ENCODE measurements around the gene DEGS2.

Gene DEGS2

DNA sequence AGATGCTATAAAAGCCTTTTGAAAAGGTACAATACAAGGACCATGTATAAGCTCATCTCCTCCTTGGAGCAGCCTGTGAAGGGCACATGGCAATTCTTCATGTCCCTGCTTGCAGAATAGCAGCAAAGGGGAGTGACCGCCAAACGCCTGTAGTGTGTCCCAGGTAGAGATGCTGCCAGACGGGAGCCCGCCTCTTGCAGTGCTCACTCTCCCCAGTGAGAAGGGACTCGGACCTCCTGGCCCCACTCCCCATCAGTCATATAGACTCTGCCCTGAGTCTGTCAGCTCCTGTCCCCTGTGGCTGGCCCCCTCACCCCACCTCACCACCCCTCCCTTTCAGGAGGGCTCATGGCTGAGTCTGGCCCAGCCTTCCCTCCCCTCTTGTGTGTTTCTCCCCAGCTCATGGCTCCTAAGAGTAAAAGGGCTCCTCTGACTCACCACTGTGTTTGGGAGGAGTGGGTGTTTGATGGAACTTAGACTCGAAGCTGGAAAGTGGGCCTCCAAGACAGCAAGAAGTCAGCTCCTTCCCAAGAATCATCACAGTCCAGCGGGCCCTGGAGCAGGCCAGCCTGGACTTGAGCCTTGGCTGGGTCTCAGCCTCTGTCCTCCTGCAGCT lies 40.9 kb downstream of the DEGS2 start:
- Mint-ChIP-seq H3K4me1 (peaks cover 29% of the 10 kb centered on the region), H3K27ac (peak overlapping the region; percentile 42), H3K9me3 (no peaks in the 10 kb centered on the region), H3K36me3 (peaks cover 34% of the 10 kb centered on the region), H3K27me3 (no peaks in the 10 kb centered on the region), H3K4me3 (no peak overlapping the region)
- no peak for ATAC-seq

DNA sequence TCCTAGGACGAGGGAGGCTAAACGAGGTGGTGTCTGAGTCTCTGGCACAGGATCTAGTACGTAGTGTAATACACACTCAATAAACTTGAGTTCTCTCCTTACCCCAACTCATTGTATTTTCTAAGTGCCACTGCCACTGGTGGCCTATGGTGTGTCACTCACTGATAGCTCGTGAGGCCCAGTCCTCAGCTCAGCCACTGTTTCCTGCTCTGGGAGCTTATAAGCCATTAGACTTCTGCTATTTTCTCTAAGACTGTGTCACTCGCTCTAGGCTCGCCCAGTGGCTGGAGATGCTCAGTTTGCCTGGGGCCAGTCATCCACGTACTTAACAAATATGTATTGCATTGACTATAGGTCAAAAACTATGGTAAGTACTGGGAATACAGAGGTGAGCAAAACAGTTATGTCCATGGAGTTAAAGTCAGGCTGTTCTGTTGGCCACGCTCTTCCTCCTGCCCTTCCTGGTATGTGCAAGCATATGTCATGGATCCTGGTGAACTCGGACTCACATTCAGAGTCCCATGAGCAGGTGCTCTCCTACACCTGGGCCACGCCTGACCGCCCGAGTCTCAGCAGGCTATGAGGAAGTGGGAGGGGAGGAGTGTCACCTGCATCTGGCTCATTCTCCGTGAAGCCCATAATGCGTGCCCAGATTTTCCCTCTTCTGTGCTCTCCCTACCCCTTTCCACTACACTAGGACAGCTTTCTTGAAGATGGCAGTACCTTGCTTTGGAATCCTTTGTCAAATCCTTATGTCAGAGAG lies 41.6 kb downstream of the DEGS2 start:
- Mint-ChIP-seq H3K27me3 (no peaks in the 10 kb centered on the region), H3K9me3 (no peaks in the 10 kb centered on the region), H3K4me1 (peaks cover 31% of the 10 kb centered on the region), H3K27ac (peak overlapping the region; percentile 42), H3K36me3 (peaks cover 34% of the 10 kb centered on the region), H3K4me3 (no peak overlapping the region)
- ATAC-seq: peak; percentile 70

DNA sequence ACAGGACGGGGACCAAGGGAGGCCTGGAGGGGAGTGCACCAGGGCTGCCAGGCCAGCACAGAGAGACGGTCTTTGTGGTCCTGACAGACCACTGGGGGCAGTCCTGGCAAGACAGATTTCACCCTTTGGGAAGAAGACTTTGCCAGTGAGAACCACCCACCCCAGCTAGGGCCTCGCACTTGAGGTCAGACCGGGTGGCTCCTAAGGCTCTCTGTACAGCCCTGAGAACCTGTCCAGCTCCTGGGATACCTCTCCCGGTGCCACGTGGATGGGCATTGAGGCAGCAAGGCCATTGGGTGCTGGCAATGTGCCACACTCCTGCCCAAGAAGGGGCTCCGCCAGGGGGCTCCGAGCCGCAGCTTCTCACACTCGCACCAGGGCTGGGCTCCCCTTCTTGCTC lies 42.4 kb downstream of the DEGS2 start:
- peaks cover 41% of the 10 kb centered on the region for H3K36me3 Mint-ChIP-seq
- H3K4me1 Mint-ChIP-seq: peaks cover 37% of the 10 kb centered on the region
- peak overlapping the region; percentile 42 for H3K27ac Mint-ChIP-seq
- no peaks in the 10 kb centered on the region for H3K9me3 Mint-ChIP-seq
- H3K27me3 Mint-ChIP-seq: no peaks in the 10 kb centered on the region
- H3K4me3 Mint-ChIP-seq: no peak overlapping the region
- ATAC-seq: no peak

DNA sequence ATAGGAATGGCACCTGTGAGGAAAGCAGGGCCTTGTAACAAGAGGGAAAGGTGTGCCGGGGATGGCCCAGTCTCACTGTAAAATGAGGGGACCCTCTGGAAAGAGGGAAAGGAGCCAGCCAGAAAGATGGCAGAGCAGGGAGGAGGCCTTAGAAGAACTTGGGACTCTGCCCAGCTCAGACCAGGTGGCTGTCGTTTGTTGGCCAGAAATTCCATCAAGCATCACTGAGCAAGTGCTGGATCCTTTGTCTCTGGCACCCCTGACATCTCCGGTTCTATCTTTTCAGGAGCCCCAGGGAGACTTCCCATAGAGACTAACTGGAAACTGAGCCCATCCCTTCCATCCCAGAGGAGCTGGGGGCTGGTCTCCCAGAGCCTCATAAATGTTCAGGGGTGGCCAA lies 43.3 kb downstream of the DEGS2 start:
- Mint-ChIP-seq H3K4me3 (no peak overlapping the region), H3K9me3 (no peaks in the 10 kb centered on the region), H3K36me3 (peaks cover 41% of the 10 kb centered on the region), H3K4me1 (peaks cover 37% of the 10 kb centered on the region), H3K27me3 (no peaks in the 10 kb centered on the region), H3K27ac (peak overlapping the region; percentile 42)
- ATAC-seq: no peak

DNA sequence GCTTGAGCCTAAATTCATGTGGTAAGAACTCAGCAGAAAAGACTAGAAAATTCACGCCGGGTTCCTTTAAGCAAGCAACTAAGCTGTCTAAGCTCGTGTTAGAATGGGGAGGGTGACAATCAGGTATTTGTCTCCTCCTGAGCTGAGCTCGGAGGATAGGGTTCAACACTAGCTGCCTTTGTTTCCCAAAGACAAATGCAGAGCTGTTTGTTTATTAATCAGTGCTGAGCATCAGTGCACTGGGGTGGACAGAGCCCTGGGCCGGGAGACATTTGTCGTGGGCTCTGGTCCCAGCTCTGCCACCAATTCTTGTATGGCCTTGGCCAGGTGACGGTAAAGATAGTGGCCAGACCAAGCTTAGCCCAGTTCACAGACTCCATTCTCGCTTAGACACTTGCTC lies 43.7 kb downstream of the DEGS2 start:
- no peaks in the 10 kb centered on the region for H3K9me3 Mint-ChIP-seq
- H3K4me1 Mint-ChIP-seq: peaks cover 37% of the 10 kb centered on the region
- no peak overlapping the region for H3K27ac Mint-ChIP-seq
- no peaks in the 10 kb centered on the region for H3K27me3 Mint-ChIP-seq
- ATAC-seq: no peak
- no peak overlapping the region for H3K4me3 Mint-ChIP-seq
- peaks cover 41% of the 10 kb centered on the region for H3K36me3 Mint-ChIP-seq

DNA sequence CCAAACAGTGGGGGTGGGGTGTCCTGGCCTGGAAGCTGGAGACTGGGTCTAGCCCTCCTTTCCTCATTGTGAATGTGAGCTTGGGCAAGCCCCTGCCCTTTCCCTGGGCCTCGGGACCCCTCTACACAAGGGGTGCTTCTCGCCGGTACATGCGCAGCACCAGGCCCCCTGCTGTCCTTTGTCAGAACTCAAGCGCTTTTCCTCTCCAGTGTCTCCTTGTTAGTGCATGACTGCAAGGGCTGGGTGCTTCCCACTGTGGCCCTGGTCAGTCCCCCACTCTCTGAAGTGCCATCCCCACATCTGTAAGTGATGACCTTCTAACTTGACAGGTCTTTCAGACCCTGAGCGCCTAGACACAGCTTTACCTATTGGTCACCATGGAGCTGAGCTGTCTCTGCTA lies 44.2 kb downstream of the DEGS2 start:
- ATAC-seq: no peak
- Mint-ChIP-seq H3K4me1 (peaks cover 37% of the 10 kb centered on the region), H3K27ac (no peak overlapping the region), H3K36me3 (peaks cover 37% of the 10 kb centered on the region), H3K4me3 (no peak overlapping the region), H3K9me3 (no peaks in the 10 kb centered on the region), H3K27me3 (no peaks in the 10 kb centered on the region)

DNA sequence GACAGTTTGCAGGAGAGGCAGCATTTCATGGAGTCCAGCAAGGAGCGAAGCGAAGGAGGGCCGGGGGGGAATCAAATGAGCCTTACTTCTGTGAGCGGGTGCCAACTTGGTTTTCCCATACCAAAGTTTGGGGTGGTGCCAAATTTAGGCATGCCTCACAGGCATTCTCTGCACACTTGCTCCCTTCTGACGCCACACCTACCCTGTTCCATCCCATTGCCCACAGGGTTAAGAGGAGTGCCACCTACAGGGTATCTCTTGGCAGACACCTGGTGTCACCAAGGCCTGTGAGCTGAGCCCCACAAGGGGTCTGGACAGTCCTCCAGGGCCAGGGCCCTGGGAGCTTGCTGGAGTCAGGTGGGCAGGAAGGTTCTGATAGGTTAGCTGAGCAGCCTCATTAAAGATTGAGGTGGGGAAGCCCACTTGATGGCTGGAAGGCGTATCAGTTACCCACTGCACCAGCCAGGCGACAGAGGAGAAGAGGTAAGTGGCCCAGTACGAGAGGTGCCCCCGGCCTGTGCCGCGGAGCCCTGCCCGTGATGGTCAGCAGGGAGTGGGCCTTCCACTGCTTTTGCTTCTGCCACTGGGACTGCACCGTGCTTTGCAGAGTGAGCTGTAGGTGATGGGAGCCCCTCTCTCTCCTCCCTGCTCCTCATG lies 45.2 kb downstream of the DEGS2 start:
- no peak for ATAC-seq
- Mint-ChIP-seq H3K9me3 (no peaks in the 10 kb centered on the region), H3K36me3 (peaks cover 36% of the 10 kb centered on the region), H3K4me1 (peaks cover 41% of the 10 kb centered on the region), H3K27me3 (no peaks in the 10 kb centered on the region), H3K27ac (no peak overlapping the region), H3K4me3 (no peak overlapping the region)

DNA sequence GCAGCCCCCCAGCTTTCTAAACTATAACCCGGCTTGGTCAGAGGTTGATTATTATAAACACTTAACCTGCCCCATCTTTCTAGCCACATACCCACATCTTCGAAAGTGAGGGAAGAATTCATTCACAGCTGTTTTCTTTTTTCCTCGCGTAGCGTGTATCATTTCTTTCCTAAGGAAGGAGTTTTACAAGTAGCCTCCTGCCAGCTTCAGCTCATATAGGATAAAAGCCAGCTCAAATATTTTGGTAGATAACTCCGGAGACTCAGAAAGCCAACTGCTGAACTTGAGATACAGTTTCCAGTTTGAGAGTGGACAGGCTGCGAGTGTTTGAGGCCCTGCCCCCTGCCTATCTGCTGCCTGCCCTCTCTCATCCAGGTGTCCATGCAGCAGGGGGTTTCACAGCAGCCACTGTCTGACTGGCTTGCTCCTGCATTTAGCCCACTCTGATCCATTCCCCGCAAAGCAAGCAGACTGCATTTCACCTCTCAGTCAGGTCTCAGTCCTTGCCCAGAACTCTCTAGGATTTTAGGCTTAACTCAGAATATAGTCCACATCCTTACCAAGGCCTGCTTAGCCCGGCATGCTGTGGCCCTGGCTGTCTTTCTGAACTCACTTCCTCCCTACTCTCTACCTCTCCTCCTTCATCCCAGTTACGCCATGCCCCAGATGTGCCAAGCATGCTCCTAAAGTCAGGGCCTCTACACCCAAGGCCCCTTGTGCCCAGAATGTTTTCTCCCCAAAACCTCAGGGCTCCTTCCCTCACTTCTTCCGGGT lies 47.3 kb downstream of the DEGS2 start:
- Mint-ChIP-seq H3K4me1 (peaks cover 48% of the 10 kb centered on the region), H3K9me3 (no peaks in the 10 kb centered on the region), H3K27me3 (no peaks in the 10 kb centered on the region), H3K36me3 (peaks cover 45% of the 10 kb centered on the region), H3K27ac (peak overlapping the region; percentile 15), H3K4me3 (no peak overlapping the region)
- ATAC-seq: no peak

DNA sequence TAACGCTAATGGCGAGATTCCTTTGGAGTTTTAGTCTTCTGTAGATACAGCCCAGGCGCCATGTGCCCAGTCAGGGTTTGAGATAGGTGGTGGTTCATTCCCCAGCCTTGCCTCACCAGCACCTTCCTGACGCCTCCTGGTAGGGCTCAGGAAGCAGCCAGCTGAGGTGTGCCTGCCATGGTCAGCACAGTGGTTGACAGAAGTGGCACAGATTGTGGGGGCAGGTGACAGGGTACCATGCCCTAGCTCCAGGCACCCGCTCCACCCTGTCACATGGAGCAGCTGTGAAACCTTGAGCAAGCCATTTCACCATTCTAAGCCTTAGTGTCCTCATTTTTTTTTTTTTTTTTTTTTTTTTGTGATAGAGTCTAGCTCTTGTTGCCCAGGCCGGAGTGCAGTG lies 48.6 kb downstream of the DEGS2 start:
- Mint-ChIP-seq H3K4me3 (no peak overlapping the region), H3K4me1 (peaks cover 51% of the 10 kb centered on the region), H3K9me3 (no peaks in the 10 kb centered on the region), H3K27ac (no peak overlapping the region), H3K36me3 (peaks cover 46% of the 10 kb centered on the region), H3K27me3 (no peaks in the 10 kb centered on the region)
- ATAC-seq: no peak

DNA sequence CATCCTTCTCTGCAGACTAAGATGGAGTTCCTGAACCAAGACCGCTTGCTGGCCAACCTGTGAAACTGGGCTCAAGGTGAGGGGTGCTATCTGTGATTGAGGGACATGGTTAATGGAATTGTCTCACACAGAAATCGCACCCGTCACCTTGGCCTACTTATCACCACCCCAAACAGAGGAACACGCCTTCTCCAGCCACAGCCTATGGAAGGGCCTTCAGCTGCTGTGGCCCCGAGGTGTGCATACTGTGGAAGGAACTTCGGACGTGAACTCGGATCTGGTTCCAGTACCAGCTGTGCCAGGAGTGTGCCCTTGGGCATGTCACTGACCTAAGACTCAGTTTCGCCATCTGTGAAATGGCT lies 49.9 kb downstream of the DEGS2 start:
- no peaks in the 10 kb centered on the region for H3K27me3 Mint-ChIP-seq
- H3K9me3 Mint-ChIP-seq: no peaks in the 10 kb centered on the region
- peaks cover 59% of the 10 kb centered on the region for H3K4me1 Mint-ChIP-seq
- peaks cover 46% of the 10 kb centered on the region for H3K36me3 Mint-ChIP-seq
- no peak overlapping the region for H3K4me3 Mint-ChIP-seq
- H3K27ac Mint-ChIP-seq: peak overlapping the region; percentile 77
- no peak for ATAC-seq

DNA sequence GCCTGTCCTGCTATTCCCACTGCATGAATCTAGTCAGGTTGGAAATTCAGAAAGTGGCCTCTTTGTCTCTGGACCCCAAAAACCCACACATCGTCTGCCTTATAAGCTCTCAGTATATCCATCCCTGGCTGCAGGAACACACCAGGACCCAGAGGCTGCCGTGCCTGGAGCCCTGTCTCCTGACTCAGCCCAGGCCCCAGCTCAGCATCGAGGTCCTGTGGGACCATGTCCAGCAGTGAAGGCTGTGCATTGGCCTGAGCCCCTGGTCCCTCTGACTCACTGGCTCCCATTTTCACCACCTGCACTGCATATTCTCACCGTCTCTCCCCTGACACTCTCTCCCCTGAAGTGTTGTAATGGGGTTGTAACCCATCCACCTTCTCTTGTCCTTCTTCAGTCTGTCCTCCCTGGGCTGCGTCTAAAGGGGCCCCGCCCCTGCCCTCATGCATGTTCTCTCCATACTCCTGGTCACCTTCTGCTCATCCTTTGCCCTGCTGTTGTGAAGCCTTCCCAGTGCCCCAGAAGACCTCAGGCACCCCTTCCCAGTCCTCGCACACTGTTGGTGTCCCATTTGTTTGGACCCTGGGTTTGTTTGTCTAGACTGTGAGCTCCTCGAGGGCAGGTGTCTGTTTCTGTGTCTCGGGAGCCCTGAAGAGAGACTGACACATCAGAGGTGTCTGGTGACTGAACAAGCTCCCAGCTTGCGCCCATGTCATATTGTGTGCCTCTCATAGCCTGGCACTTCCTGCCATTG lies 50.4 kb downstream of the DEGS2 start:
- Mint-ChIP-seq H3K4me3 (no peak overlapping the region), H3K36me3 (peaks cover 46% of the 10 kb centered on the region), H3K4me1 (peaks cover 65% of the 10 kb centered on the region), H3K27me3 (no peaks in the 10 kb centered on the region), H3K27ac (peak overlapping the region; percentile 77), H3K9me3 (no peaks in the 10 kb centered on the region)
- no peak for ATAC-seq

DNA sequence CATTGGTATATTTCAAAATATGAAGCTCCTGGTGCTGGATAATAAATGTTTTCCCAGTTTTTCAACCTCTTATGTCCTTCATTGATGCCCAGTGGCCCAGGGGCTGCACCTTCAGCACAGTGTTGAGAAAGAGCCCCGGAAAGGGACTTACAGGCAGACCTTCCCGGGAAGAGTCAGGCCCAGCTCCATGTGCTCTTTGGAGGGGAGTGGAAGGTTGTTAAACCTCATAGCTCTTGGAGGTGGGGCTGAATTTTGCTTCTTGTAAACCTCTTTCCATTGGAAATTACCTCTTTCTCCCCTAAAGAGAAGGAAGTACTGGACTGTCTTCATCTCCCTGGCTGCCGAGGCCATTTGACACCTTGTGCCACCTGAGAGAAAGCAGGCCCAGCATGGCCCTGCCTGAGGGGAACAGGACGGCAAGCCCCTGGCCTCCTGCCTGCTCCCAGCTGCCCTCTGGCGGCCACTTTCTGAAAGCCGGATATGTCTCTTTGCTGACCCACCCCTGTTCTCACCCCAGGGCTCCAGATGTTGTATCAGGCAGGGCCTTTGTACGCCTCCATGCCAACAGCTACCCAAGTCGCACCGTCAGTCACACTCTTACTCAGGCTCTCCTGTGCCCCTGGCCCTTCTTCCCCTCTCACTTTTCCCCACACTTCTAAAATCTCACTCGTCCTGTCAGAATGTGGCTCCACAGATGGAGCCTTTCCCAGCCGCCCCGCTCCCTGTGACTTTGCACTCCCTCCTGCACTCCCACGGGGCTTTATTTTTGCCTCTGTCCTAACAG lies 51.2 kb downstream of the DEGS2 start:
- Mint-ChIP-seq H3K4me3 (no peak overlapping the region), H3K9me3 (no peaks in the 10 kb centered on the region), H3K36me3 (peaks cover 45% of the 10 kb centered on the region), H3K27ac (peak overlapping the region; percentile 77), H3K27me3 (no peaks in the 10 kb centered on the region), H3K4me1 (peaks cover 68% of the 10 kb centered on the region)
- peak; percentile 89 for ATAC-seq

DNA sequence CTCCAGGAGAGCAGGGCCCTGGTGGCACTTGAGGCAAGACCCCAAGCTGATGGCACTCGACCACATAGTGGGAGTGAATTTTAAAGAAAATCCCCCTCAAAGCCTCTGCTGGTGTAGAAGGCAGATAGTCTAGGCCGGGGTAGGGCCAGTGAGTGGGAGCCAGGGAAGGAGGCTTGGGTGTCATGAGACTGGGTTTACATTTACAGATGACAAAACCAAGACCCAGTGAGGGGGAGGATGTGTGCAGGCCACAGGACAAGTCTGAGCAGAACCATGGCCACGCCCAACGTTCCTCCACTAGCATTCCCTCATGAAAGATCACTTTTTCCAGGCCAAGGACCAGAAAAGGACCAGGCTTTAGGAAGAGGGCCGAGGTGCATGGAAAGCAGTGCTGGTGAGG lies 52.2 kb downstream of the DEGS2 start:
- no peak for ATAC-seq
- peaks cover 42% of the 10 kb centered on the region for H3K36me3 Mint-ChIP-seq

More for the DNA sequence above, 52.2 kb downstream of the DEGS2 start:
- Mint-ChIP-seq H3K4me1 (peaks cover 68% of the 10 kb centered on the region), H3K9me3 (no peaks in the 10 kb centered on the region), H3K27me3 (no peaks in the 10 kb centered on the region), H3K27ac (peak overlapping the region; percentile 77), H3K4me3 (no peak overlapping the region)
